HG03521 (cell line): Measurements from ENCODE around the gene CELF2.
A peak's percentile ranks its signal among the peaks of the same experiment; 100 is the strongest.

ENCODE experiments used
- ATAC-seq: cut with Tn5 transposase; IDR thresholded peaks from one replicate; pipeline ENCODE4 v1.9.1; 2021; ENCODE audit warnings: mild to moderate bottlenecking, moderate library complexity; ENCODE audit not compliant: unreplicated experiment

Gene CELF2

GRCh38 chr10:11003679-11004078, 14.0 kb upstream of the CELF2 start:
- no peak for ATAC-seq

GRCh38 chr10:11004144-11005077, 13.3 kb upstream of the CELF2 start:
- ATAC-seq = no peak

GRCh38 chr10:11005725-11006427, 11.8 kb upstream of the CELF2 start:
- no peak for ATAC-seq

- ATAC-seq = no peak
Observed at GRCh38 chr10:11006428-11006825, 11.2 kb upstream of the CELF2 start.

GRCh38 chr10:11007476-11008020, 10.1 kb upstream of the CELF2 start:
- no peak for ATAC-seq

GRCh38 chr10:11009471-11010308, 8.0 kb upstream of the CELF2 start:
- no peak for ATAC-seq

- ATAC-seq = no peak
Observed at GRCh38 chr10:11010582-11010981, 7.1 kb upstream of the CELF2 start.

GRCh38 chr10:11011436-11011835, 6.2 kb upstream of the CELF2 start:
- ATAC-seq = no peak

GRCh38 chr10:11011984-11012383, 5.7 kb upstream of the CELF2 start:
- no peak for ATAC-seq

GRCh38 chr10:11012421-11013295, 5.0 kb upstream of the CELF2 start:
- no peak for ATAC-seq

- no peak for ATAC-seq
Observed at GRCh38 chr10:11013836-11014235, 3.8 kb upstream of the CELF2 start.

- no peak for ATAC-seq
Observed at GRCh38 chr10:11014671-11015445, 2.8 kb upstream of the CELF2 start.

- no peak for ATAC-seq
Observed at GRCh38 chr10:11015446-11015934, 2.2 kb upstream of the CELF2 start.

- no peak for ATAC-seq
Observed at GRCh38 chr10:11017000-11017569, 587 bp upstream of the CELF2 start.

GRCh38 chr10:11018432-11018841, 765 bp downstream of the CELF2 start:
- ATAC-seq = peak; percentile 1

- no peak for ATAC-seq
Observed at GRCh38 chr10:11018855-11019631, 1.4 kb downstream of the CELF2 start.

- ATAC-seq = no peak
Observed at GRCh38 chr10:11019724-11020547, 2.3 kb downstream of the CELF2 start.
